KOPT-K1 (cell line): ENCODE measurements around the gene FTO.

Experiments
- H3K27ac ChIP-seq: fragments of 200-600 bp; sonication (generic); 2 replicates; pipeline ENCODE4 v1.5.1; 2016; ENCODE audit warnings: antibody characterized with exemption, mild to moderate bottlenecking, low read depth, low read length; ENCODE audit not compliant: poor library complexity, severe bottlenecking
- H3K36me3 ChIP-seq: fragments of 200-600 bp; sonication (generic); 2 replicates; pipeline ENCODE4 v1.5.1; 2017; ENCODE audit warnings: antibody characterized with exemption, mild to moderate bottlenecking, low read length, moderate library complexity; ENCODE audit not compliant: insufficient read depth
- H3K9me3 ChIP-seq: fragments of 200-600 bp; sonication (generic); 2 replicates; pipeline ENCODE4 v1.5.1; 2017; ENCODE audit warnings: antibody characterized with exemption, low read length, mild to moderate bottlenecking; ENCODE audit not compliant: insufficient read depth, poor library complexity, severe bottlenecking

Gene FTO

GRCh38 chr16:54200161-54200534 is 496.2 kb downstream of the FTO start:
- Histone ChIP-seq H3K9me3 (no peaks in the 10 kb centered on the region), H3K27ac (no peak overlapping the region), H3K36me3 (no peaks in the 10 kb centered on the region)

GRCh38 chr16:54200720-54201119 is 496.8 kb downstream of the FTO start:
- no peaks in the 10 kb centered on the region for H3K36me3 ChIP-seq
- H3K9me3 ChIP-seq: no peaks in the 10 kb centered on the region
- H3K27ac ChIP-seq: no peak overlapping the region

- no peaks in the 10 kb centered on the region for H3K9me3 ChIP-seq
- no peaks in the 10 kb centered on the region for H3K36me3 ChIP-seq
- no peak overlapping the region for H3K27ac ChIP-seq
These were observed 497.2 kb downstream of the FTO start for GRCh38 chr16:54201200-54201599.
